HEK293T (cell line): Measurements from ENCODE around the gene RIPOR1.

ENCODE experiments used
- ARNT ChIP-seq: fragments of 450-650 bp; IDR thresholded peaks from 2 replicates; pipeline ENCODE4 v1.6.1; 2017; ENCODE audit warnings: mild to moderate bottlenecking
- BHLHE40 ChIP-seq: fragments of 450-650 bp; IDR thresholded peaks from 2 replicates; pipeline ENCODE4 v1.6.1; 2016; ENCODE audit warnings: mild to moderate bottlenecking, moderate library complexity, borderline replicate concordance
- FOXM1 ChIP-seq: fragments of 450-650 bp; IDR thresholded peaks from 2 replicates; pipeline ENCODE4 v1.6.1; 2017; ENCODE audit warnings: mild to moderate bottlenecking, borderline replicate concordance
- SUZ12 ChIP-seq: fragments of 450-650 bp; IDR thresholded peaks from 2 replicates; pipeline ENCODE4 v1.6.1; 2016; ENCODE audit warnings: mild to moderate bottlenecking

GRCh38 chr16:67541391-67542263 is 13.0 kb downstream of the RIPOR1 start:
- TF ChIP-seq SUZ12 (no peak), ARNT (no peak), FOXM1 (no peak), BHLHE40 (no peak)
